ENCODE data around the gene EXOC4.

DNA sequence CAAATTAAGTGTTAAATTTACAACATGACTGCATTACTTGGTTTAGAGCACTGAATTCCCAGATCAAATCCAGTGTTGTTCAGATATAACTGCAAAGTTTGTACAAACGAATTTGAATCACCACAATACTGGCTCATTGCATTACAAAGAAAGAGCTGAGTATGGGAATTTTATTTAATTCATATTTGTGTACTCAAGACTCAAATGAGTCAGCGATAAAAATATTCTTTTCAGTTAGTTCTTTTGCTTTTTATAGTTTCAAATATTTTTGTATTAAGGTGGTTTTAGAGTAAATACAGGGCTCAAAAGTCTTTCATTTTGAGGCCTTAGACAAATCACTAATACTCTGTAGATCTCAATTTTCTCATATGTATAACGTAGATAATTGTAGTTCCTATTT is 805.6 kb downstream of the EXOC4 start:
- TF ChIP-seq EZH2 (IDR thresholded peaks at IDR 0.05) (no peak), POLR2AphosphoS5 (IDR thresholded peaks at IDR 0.05; ENCODE audit: borderline replicate concordance, low read depth, low read length) (no peak), FOXP2 (optimal IDR thresholded peaks at IDR 0.05; ENCODE audit: control extremely low read depth, extremely low read length, insufficient read depth) (no peak)

Measured in SK-N-MC (cell line).